K562 (cell line): ENCODE results near the gene TRIM71. TPM values are rescaled to one million over a fixed set of nuclear protein-coding genes. Genes with fewer than 3 reads are reported as not detected.

Source experiments
- ATAC-seq: fragments of 200-7000 bp; cut with Tn5 transposase; 3 replicates; pipeline ENCODE4 v1.9.1; 2020; ENCODE audit warnings: moderate library complexity
- BruUV-seq: library from RNA; stranded (reverse); fragments of 400-500 nt; replicated peaks from 2 replicates; lab custom pipeline; 2021; lab: Mats Ljungman, UMichigan
- CTCF ChIA-PET: fragments of 300-600 bp; formaldehyde crosslinking; extraction: SDS; loops from one replicate; lab custom pipeline; 2021; ENCODE audit warnings: low intra/inter-chr PET ratio; lab: Yijun Ruan, JAX
- POLR2A ChIA-PET: fragments of 300-600, 350-650 bp; sonication (Branson Sonifier 250); formaldehyde crosslinking; extraction: SDS; loops from one replicate; lab custom pipeline; 2021; ENCODE audit warnings: antibody characterized with exemption, inconsistent platforms; lab: Yijun Ruan, JAX
- DNase-seq, 4 experiments: peaks; one replicate each; pipeline versions ENCODE4 v3.0.0 to v3.0.0-alpha.2; 2011 to 2018; ENCODE audit warnings: low spot score in 3 of 4, mixed read lengths in 3 of 4; ENCODE audit errors: extremely low read depth in 1 of 4
- FAIRE-seq: peaks from 2 replicates; lab custom pipeline; 2011; peaks lifted over from hg19 to GRCh38; lab: Jason Lieb, UNC
- H2AFZ ChIP-seq: 2 replicates; pipeline ENCODE4 v1.6.0; 2011; ENCODE audit warnings: low read depth, low read length, control low read depth, inconsistent platforms
- H3K27ac ChIP-seq: fragments of 200-600 bp; 3 replicates; pipeline ENCODE4 v1.8.0; 2011; ENCODE audit warnings: low read depth, mild to moderate bottlenecking, control low read depth, inconsistent platforms, low read length, moderate library complexity, mixed read lengths; ENCODE audit errors: extremely low read depth
- H3K27me3 ChIP-seq, 2 experiments: fragments of 300-600 bp in 1 of 2; 2 replicates in 1 of 2; 3 replicates in 1 of 2; pipeline versions ENCODE4 v1.6.0 to v1.8.0; 2011; ENCODE audit warnings: inconsistent platforms in 2 of 2, low read length in 2 of 2, mild to moderate bottlenecking in 1 of 2, mixed read lengths in 1 of 2, moderate library complexity in 1 of 2; ENCODE audit not compliant: control insufficient read depth in 2 of 2, insufficient read depth in 2 of 2
- H3K36me3 ChIP-seq: fragments of 300-600 bp; 3 replicates; pipeline ENCODE4 v1.8.0; 2011; ENCODE audit warnings: mild to moderate bottlenecking, low read length, inconsistent platforms; ENCODE audit not compliant: control insufficient read depth, insufficient read depth
- H3K4me1 ChIP-seq, 2 experiments: fragments of 200-600 bp in 1 of 2; replicated peaks in 1 of 2; 2 replicates in 1 of 2; 3 replicates in 1 of 2; pipeline versions ENCODE4 v1.5.1 to v1.8.0; 2011; ENCODE audit warnings: inconsistent platforms in 2 of 2, low read length in 2 of 2, mild to moderate bottlenecking in 1 of 2, mixed read lengths in 1 of 2, moderate library complexity in 1 of 2; ENCODE audit not compliant: control insufficient read depth in 2 of 2, insufficient read depth in 2 of 2
- H3K4me2 ChIP-seq: 2 replicates; pipeline ENCODE4 v1.6.1; 2011; ENCODE audit warnings: low read length, control low read depth, inconsistent platforms, mixed read lengths; ENCODE audit not compliant: insufficient read depth
- H3K4me3 ChIP-seq: fragments of 200-600 bp; sonication (generic), shearing (Covaris generic); 2 replicates; pipeline ENCODE4 v1.5.1; 2016; ENCODE audit warnings: control low read depth, inconsistent platforms
- H3K79me2 ChIP-seq: fragments of 200-600 bp; 3 replicates; pipeline ENCODE4 v1.8.0; 2011; ENCODE audit warnings: low read length, inconsistent platforms; ENCODE audit not compliant: control insufficient read depth, insufficient read depth
- H3K9ac ChIP-seq, 2 experiments: 2 replicates each; pipeline versions ENCODE4 v1.6.0 to v1.6.1; 2011; ENCODE audit warnings: low read depth in 2 of 2, low read length in 2 of 2, control low read depth in 1 of 2, inconsistent platforms in 1 of 2, mild to moderate bottlenecking in 1 of 2, mixed read lengths in 1 of 2; ENCODE audit not compliant: insufficient read depth in 1 of 2
- H3K9me1 ChIP-seq: one replicate; pipeline ENCODE4 v1.6.0; 2011; ENCODE audit warnings: inconsistent platforms, mild to moderate bottlenecking, low read length, moderate library complexity; ENCODE audit not compliant: control insufficient read depth, insufficient read depth
- H3K9me3 ChIP-seq: replicated peaks from 2 replicates; pipeline ENCODE4 v1.5.1; 2011; ENCODE audit warnings: low read depth, low read length, inconsistent platforms; ENCODE audit not compliant: control insufficient read depth, insufficient read depth
- H4K20me1 ChIP-seq: replicated peaks from 2 replicates; pipeline ENCODE4 v1.6.1; 2011; ENCODE audit warnings: low read length, inconsistent platforms, mixed read lengths; ENCODE audit not compliant: control insufficient read depth, insufficient read depth
- BRF1 ChIP-seq: IDR thresholded peaks from 3 replicates; pipeline ENCODE4 v1.6.1; 2011; ENCODE audit warnings: borderline replicate concordance, mild to moderate bottlenecking; ENCODE audit not compliant: insufficient read length; ENCODE audit errors: extremely low read depth
- CBX5 ChIP-seq: IDR thresholded peaks from 2 replicates; pipeline ENCODE4 v1.6.1; 2014; ENCODE audit warnings: low read depth, borderline replicate concordance
- CREBBP ChIP-seq: IDR thresholded peaks from one replicate; pipeline ENCODE4 v1.6.1; 2012; ENCODE audit warnings: low read depth, mild to moderate bottlenecking, control low read depth, inconsistent platforms, low read length
- ILK ChIP-seq: fragments of 450-650 bp; IDR thresholded peaks from 2 replicates; pipeline ENCODE4 v1.6.1; 2016; ENCODE audit warnings: missing genetic modification characterization, low read depth, mild to moderate bottlenecking, missing compliant biosample characterization, moderate library complexity, borderline replicate concordance
- KLF13 ChIP-seq: fragments of 450-650 bp; IDR thresholded peaks from 2 replicates; pipeline ENCODE4 v1.6.1; 2016; ENCODE audit warnings: missing genetic modification characterization, low read depth, mild to moderate bottlenecking, missing compliant biosample characterization, moderate library complexity, borderline replicate concordance
- LARP7 ChIP-seq: fragments of 450-650 bp; IDR thresholded peaks from 2 replicates; pipeline ENCODE4 v1.6.1; 2016
- MYC ChIP-seq, 2 experiments: fragments of 250-450 bp in 1 of 2; sonication (Bioruptor Pico) in 1 of 2; IDR thresholded peaks; 2 replicates each; pipeline versions ENCODE4 v1.5.1 to v1.6.1; 2012 to 2021; ENCODE audit warnings: low read depth in 2 of 2, borderline replicate concordance in 1 of 2, improper control_type of control experiment in 1 of 2, low read length in 1 of 2, mild to moderate bottlenecking in 1 of 2, moderate library complexity in 1 of 2
- PPARD ChIP-seq: fragments of 250-450 bp; sonication (Bioruptor Pico); IDR thresholded peaks from 2 replicates; pipeline ENCODE4 v1.8.0; 2022; ENCODE audit warnings: inconsistent platforms, mild to moderate bottlenecking, moderate library complexity
- RBM15 ChIP-seq: fragments of 200-400 bp; formaldehyde crosslinking; IDR thresholded peaks from 2 replicates; pipeline ENCODE4 v1.6.1; 2018; ENCODE audit warnings: mild to moderate bottlenecking, low read length, moderate library complexity; ENCODE audit not compliant: insufficient read depth
- RBM22 ChIP-seq: fragments of 200-400 bp; formaldehyde crosslinking; IDR thresholded peaks from 2 replicates; pipeline ENCODE4 v1.6.1; 2018; ENCODE audit warnings: low read length, low read depth; ENCODE audit not compliant: poor library complexity, severe bottlenecking
- RFX5 ChIP-seq: IDR thresholded peaks from 2 replicates; pipeline ENCODE4 v1.6.1; 2011; ENCODE audit warnings: low read depth, mild to moderate bottlenecking, improper control_type of control experiment, low read length
- SP2 ChIP-seq: IDR thresholded peaks from 2 replicates; pipeline ENCODE4 v1.6.1; 2011; ENCODE audit warnings: mild to moderate bottlenecking, low read depth, low read length, moderate library complexity; ENCODE audit not compliant: poor library complexity, severe bottlenecking; ENCODE audit errors: extremely low read depth
- TEAD2 ChIP-seq: fragments of 450-650 bp; IDR thresholded peaks from 2 replicates; pipeline ENCODE4 v1.6.1; 2016; ENCODE audit warnings: missing genetic modification characterization, control low read depth, missing compliant biosample characterization
- TRIM24 ChIP-seq, 2 experiments: fragments of 450-650 bp; IDR thresholded peaks; 2 replicates each; pipeline ENCODE4 v1.6.1; 2016
- ZNF174 ChIP-seq: fragments of 250-450 bp; sonication (Bioruptor Pico); IDR thresholded peaks from 2 replicates; pipeline ENCODE4 v1.4.0; 2020; ENCODE audit warnings: mild to moderate bottlenecking
- WGBS: fragments of 100-300 bp; shearing (Covaris generic); methylation state at CpG from one replicate; pipeline ENCODE4 v1.1.6; 2016; ENCODE audit warnings: low coverage, mixed read lengths; ENCODE audit not compliant: insufficient coverage; ENCODE audit errors: missing lambda C conversion rate; 5-methylcytosine and 5-hydroxymethylcytosine counted together
- in situ Hi-C: fragments of 300-500 bp; cut with MboI; formaldehyde crosslinking; loops from 4 replicates; pipeline ENCODE4 v1.15.0; 2018; ENCODE audit warnings: inconsistent platforms, mixed read lengths
- intact Hi-C: fragments of 100-400 bp; cut with micrococcal nuclease; formaldehyde crosslinking; loops from 2 replicates; pipeline ENCODE4 v1.14.2; 2022
- polyA plus RNA-seq, 8 experiments: library from polyadenylated mRNA; depleted of rRNA in 4 of 8; stranded (reverse) in 5 of 8; unstranded in 3 of 8; fragments of >200 nt; fragmentation: Nextera tagmentation in 2 of 8; fragmentation: Illumina TruSeq in 1 of 8; extraction: Ambion mirVana in 2 of 8; extraction: Trizol in 1 of 8; gene quantifications; 2 replicates each; pipeline versions ENCODE4 v1.2.1 to v1.2.3, GENCODE V29; 2011 to 2014; ENCODE audit warnings: inconsistent platforms in 1 of 8, missing spikeins in 1 of 8
- total RNA-seq, 7 experiments: library from RNA; depleted of rRNA in 6 of 7; stranded (reverse); fragments of >200 nt in 6 of 7; fragmentation: Illumina TruSeq in 2 of 7; extraction: Trizol in 2 of 7; gene quantifications; 2 replicates each; pipeline versions ENCODE4 v1.2.1 to v1.2.3, GENCODE V29; 2011 to 2021; ENCODE audit warnings: low replicate concordance in 1 of 7
- TF ChIP-seq, protein P1 (sequence below): sonication (generic); formaldehyde crosslinking; IDR thresholded peaks from 2 replicates; pipeline ENCODE4 v1.9.0; 2022; ENCODE audit warnings: mild to moderate bottlenecking, missing genetic modification reagents

Gene TRIM71
- total and polyA plus RNA-seq, 9 of the 15 experiments (the other 6 are each of a cell fraction or from before 2014, with no cell fraction given), result 0.04 to 0.11 TPM; not detected in 7

DNA sequence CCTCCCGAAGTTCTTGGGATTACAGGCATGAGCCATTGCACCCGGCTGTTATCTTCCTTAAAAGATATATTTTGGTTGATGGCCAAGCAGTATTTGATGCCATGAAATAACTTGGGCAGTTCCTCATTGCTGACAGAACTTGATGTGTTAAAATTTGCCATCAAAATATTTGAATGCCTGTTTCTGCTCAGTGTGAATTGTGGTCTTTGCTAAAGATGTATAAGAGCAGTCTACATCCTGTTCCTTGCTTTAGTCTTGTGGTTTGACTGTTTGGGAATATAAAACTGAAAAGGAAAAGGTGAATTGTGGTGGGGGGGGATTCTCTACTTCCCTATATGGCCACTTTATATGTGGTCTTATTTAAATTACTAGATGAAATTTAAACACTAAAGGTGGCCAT is 14.0 kb downstream of the TRIM71 start:
- Histone ChIP-seq H3K27ac (no peak overlapping the region), H3K9me1 (no peaks in the 10 kb centered on the region), H3K4me1 (no peaks in the 10 kb centered on the region), H3K36me3 (no peaks in the 10 kb centered on the region), H3K4me2 (no peak overlapping the region), H3K4me3 (no peak overlapping the region), H3K79me2 (no peaks in the 10 kb centered on the region), H2AFZ (no peak overlapping the region), H4K20me1 (no peaks in the 10 kb centered on the region), H3K9me3 (no peaks in the 10 kb centered on the region), H3K9ac (no peak overlapping the region), H3K27me3 (peaks cover 43 to 56% of the 10 kb centered on the region in 2 experiments)
- no TSS peak for BruUV-seq
- 4% methylated on average over 2 of the region's 2 CpGs for WGBS
- FAIRE-seq (no peak), ATAC-seq (no peak), DNase-seq (no peak)
- POLR2A ChIA-PET, result interaction anchor here (0.9 kb wide), 1 partner anchor 13 kb away, joined by 4 read pairs; no protein-coding TSS in a partner anchor
- CTCF ChIA-PET, result no interaction called here
- in situ Hi-C loops (no loop called here), intact Hi-C loops (no loop called here)
- no peak for TF ChIP-seq KLF13 (tag)
- TF ChIP-seq TEAD2 (tag), result no peak
- no peak for TF ChIP-seq CREBBP
- no peak for TF ChIP-seq ZNF174
- TF ChIP-seq RFX5, result no peak

DNA sequence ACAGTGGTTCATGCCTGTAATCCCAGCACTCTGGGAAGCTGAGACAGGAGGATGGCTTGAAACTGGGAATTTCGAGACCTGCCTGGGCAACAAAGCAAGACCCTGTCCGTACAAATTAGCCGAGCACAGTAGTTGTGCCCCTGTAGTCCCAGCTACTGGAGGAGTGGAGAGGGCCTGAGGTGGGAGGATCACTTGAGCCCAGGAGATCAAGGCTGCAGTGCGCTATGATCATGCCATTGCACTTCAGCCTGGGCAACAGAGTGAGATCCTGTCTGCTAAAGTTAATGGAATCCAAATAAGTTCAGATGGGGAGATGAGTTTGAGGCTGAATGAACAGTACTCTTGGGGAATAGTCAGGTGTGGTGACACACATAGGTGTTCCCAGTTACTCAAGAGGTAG is 14.4 kb downstream of the TRIM71 start:
- in situ Hi-C loops (no loop called here), intact Hi-C loops (no loop called here)
- CTCF ChIA-PET, result no interaction called here
- TF ChIP-seq TRIM24 (IDR thresholded peaks at IDR 0.05) (no peak), SP2 (no peak), ILK (tag) (no peak), PPARD (CRISPR knock-in tag) (no peak), RBM22 (no peak), CBX5 (no peak), LARP7 (no peak), MYC (IDR thresholded peaks at IDR 0.05; ENCODE audit: low read depth, low read length) (no peak), MYC (CRISPR knock-in tag; IDR thresholded peaks at IDR 0.05; ENCODE audit: borderline replicate concordance, low read depth) (no peak), RBM15 (no peak), BRF1 (no peak)
- TF ChIP-seq, protein P1, sequence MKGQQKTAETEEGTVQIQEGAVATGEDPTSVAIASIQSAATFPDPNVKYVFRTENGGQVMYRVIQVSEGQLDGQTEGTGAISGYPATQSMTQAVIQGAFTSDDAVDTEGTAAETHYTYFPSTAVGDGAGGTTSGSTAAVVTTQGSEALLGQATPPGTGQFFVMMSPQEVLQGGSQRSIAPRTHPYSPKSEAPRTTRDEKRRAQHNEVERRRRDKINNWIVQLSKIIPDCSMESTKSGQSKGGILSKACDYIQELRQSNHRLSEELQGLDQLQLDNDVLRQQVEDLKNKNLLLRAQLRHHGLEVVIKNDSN (CRISPR knock-in tag), result no peak
- POLR2A ChIA-PET, result interaction anchor here (0.6 kb wide), 1 partner anchor 13 kb away, joined by 3 read pairs; no protein-coding TSS in a partner anchor
- Histone ChIP-seq H3K4me1 (no peaks in the 10 kb centered on the region), H3K79me2 (no peaks in the 10 kb centered on the region), H3K27me3 (peaks cover 44 to 55% of the 10 kb centered on the region in 2 experiments), H2AFZ (no peak overlapping the region), H3K9ac (no peak overlapping the region), H3K9me3 (no peaks in the 10 kb centered on the region), H3K4me3 (no peak overlapping the region), H3K27ac (no peak overlapping the region), H3K4me2 (no peak overlapping the region), H4K20me1 (no peaks in the 10 kb centered on the region), H3K9me1 (no peaks in the 10 kb centered on the region), H3K36me3 (no peaks in the 10 kb centered on the region)
- 2% methylated on average over 4 of the region's 4 CpGs for WGBS
- BruUV-seq, result no TSS peak
- DNase-seq (no peak), ATAC-seq (no peak), FAIRE-seq (no peak)
